Measurements from ENCODE around the gene TADA2A.

DNA sequence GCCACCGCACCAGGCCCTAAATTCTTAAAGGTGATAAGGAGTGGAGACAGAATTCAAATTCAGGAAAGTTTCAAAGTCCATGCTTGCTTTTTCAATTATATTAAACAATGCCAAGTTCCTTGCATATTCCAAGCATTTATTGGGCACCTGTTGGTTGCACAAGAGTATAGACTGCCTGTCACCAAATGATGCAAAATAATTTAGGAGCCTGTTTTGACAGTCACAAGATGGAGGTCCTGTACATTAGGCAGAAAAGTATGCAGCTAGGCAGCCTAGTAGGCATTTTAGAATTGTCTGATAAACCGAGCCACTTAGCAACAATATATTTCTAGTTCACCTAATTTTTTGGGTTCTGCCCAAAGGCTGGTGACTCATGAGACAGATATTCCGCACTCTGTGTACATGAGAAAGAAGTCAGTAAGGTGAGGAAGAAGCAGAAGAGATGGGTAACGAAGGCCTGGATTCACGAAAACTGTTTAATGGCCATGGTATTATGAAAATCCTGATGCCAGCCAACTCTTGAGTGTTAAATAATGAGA lies 7.4 kb upstream of the TADA2A start:
- TF ChIP-seq CTCF (optimal IDR thresholded peaks at IDR 0.05 in 1 of 3, IDR thresholded peaks at IDR 0.05 in 1 of 3, conservative IDR thresholded peaks at IDR 0.05 in 1 of 3; ENCODE audit: extremely low read depth in 1 of 3, insufficient read depth in 2 of 3, low read length in 3 of 3) (no peak), EZH2 (IDR thresholded peaks at IDR 0.05; ENCODE audit: low read length) (no peak)

Data from keratinocyte (primary cell).